Body of pancreas (tissue), 4 donors: ENCODE data around the gene MCTP2. TPM values are rescaled to one million over a fixed set of nuclear protein-coding genes. Genes with fewer than 3 reads are reported as not detected.

Experiments used
- ATAC-seq: fragments of 150-250 bp; one replicate; pipeline ENCODE4 v1.9.1; 2016
- DNase-seq, 4 donors: peaks; one replicate each; pipeline ENCODE4 v3.0.0-alpha.2; 2019
- H3K27ac ChIP-seq, 4 donors: fragments of 200-600 bp; sonication (generic); 1 replicate in 3 of 4; 2 replicates in 1 of 4; pipeline versions ENCODE4 v1.5.1 to v1.6.1; 2016 to 2019; ENCODE audit warnings: mild to moderate bottlenecking in 1 of 4, mixed read lengths in 1 of 4, moderate library complexity in 1 of 4
- H3K27me3 ChIP-seq, 2 donors: fragments of 200-600 bp; sonication (generic); one replicate each; pipeline ENCODE4 v1.6.0; 2016; ENCODE audit warnings: mild to moderate bottlenecking in 1 of 2
- H3K36me3 ChIP-seq, 2 donors: fragments of 200-600 bp; sonication (generic); replicated peaks in 1 of 2; 2 replicates each; pipeline ENCODE4 v1.5.1; 2016; ENCODE audit warnings: low read depth in 2 of 2; ENCODE audit not compliant: insufficient read depth in 1 of 2
- H3K4me1 ChIP-seq: fragments of 200-600 bp; sonication (generic); one replicate; pipeline ENCODE4 v1.6.0; 2016
- H3K4me3 ChIP-seq, 2 donors: fragments of 200-600 bp; sonication (generic); 1 replicate in 1 of 2; 2 replicates in 1 of 2; pipeline ENCODE4 v1.5.1; 2016 to 2019
- H3K9me3 ChIP-seq, 3 donors: fragments of 200-600 bp; sonication (generic); 1 replicate in 2 of 3; 2 replicates in 1 of 3; pipeline ENCODE4 v1.5.1; 2016
- CTCF ChIP-seq, 7 experiments: fragments of 450-650 bp in 4 of 7; fragments of 200-600 bp in 3 of 7; sonication (generic) in 3 of 7; IDR thresholded peaks; one replicate each; pipeline ENCODE4 v1.5.1; 2016 to 2019; ENCODE audit warnings: antibody characterized with exemption in 7 of 7
- POLR2A ChIP-seq, 3 donors: fragments of 450-650 bp; IDR thresholded peaks; one replicate each; pipeline ENCODE4 v1.6.1; 2016; ENCODE audit warnings: antibody characterized with exemption in 3 of 3, mild to moderate bottlenecking in 2 of 3
- WGBS, 2 donors: methylation state at CpG; one replicate each; pipeline ENCODE4 v1.1.5; 2017; 5-methylcytosine and 5-hydroxymethylcytosine counted together
- intact Hi-C: fragments of 100-400 bp; cut with DNase I; formaldehyde crosslinking; loops from one replicate; pipeline ENCODE4 v1.15.1; 2023
- total RNA-seq, 2 donors: library from RNA; depleted of rRNA; stranded (reverse); fragments of >200 nt; gene quantifications; one replicate each; pipeline ENCODE4 v1.1.0, GENCODE V29; 2016

MCTP2 gene
- total RNA-seq, 2 donors from 2014 or later, result 28.5 to 31.6 TPM

- no peaks in the 10 kb centered on the region for H3K9me3 ChIP-seq
- no peak overlapping the region for H3K4me3 ChIP-seq
- DNase-seq (no peak), ATAC-seq (no peak)
- no peak overlapping the region for H3K27ac ChIP-seq
- H3K36me3 ChIP-seq, result no peaks in the 10 kb centered on the region
- TF ChIP-seq POLR2A (IDR thresholded peaks at IDR 0.05), result no peak
- TF ChIP-seq CTCF (IDR thresholded peaks at IDR 0.05), result no peak
- H3K4me1 ChIP-seq, result peaks cover 9% of the 10 kb centered on the region
- WGBS, 2 donors, result 74 to 93% methylated on average over 1 of the region's 1 CpG
- intact Hi-C loops, result no loop called here
- no peaks in the 10 kb centered on the region for H3K27me3 ChIP-seq
Observed at GRCh38 chr15:94274745-94275144, 43.4 kb downstream of the MCTP2 start.

GRCh38 chr15:94277485-94277884, 46.1 kb downstream of the MCTP2 start:
- 87 to 92% methylated on average over 1 of the region's 1 CpG for WGBS, 2 donors
- TF ChIP-seq POLR2A (IDR thresholded peaks at IDR 0.05), result no peak
- Histone ChIP-seq H3K36me3 (no peaks in the 10 kb centered on the region), H3K4me1 (peaks cover 11% of the 10 kb centered on the region), H3K9me3 (no peaks in the 10 kb centered on the region), H3K4me3 (no peak overlapping the region), H3K27ac (no peak overlapping the region), H3K27me3 (no peaks in the 10 kb centered on the region)
- no peak for DNase-seq
- ATAC-seq, result no peak
- intact Hi-C loops, result no loop called here

GRCh38 chr15:94279736-94280135, 48.4 kb downstream of the MCTP2 start:
- Histone ChIP-seq H3K4me3 (no peak overlapping the region), H3K27ac (no peak overlapping the region), H3K9me3 (no peaks in the 10 kb centered on the region), H3K4me1 (peaks cover 16% of the 10 kb centered on the region), H3K27me3 (no peaks in the 10 kb centered on the region), H3K36me3 (no peaks in the 10 kb centered on the region)
- 52 to 54% methylated on average over 2 of the region's 2 CpGs for WGBS, 2 donors
- DNase-seq (no peak), ATAC-seq (no peak)
- no peak for TF ChIP-seq POLR2A (IDR thresholded peaks at IDR 0.05)
- no peak for TF ChIP-seq CTCF (IDR thresholded peaks at IDR 0.05)
- intact Hi-C loops, result no loop called here

GRCh38 chr15:94280301-94280700, 48.9 kb downstream of the MCTP2 start:
- no peak for DNase-seq
- Histone ChIP-seq H3K36me3 (no peaks in the 10 kb centered on the region), H3K4me1 (peaks cover 16% of the 10 kb centered on the region), H3K9me3 (no peaks in the 10 kb centered on the region), H3K27me3 (no peaks in the 10 kb centered on the region), H3K4me3 (no peak overlapping the region), H3K27ac (no peak overlapping the region)
- WGBS, 2 donors, result 85 to 89% methylated on average over 3 of the region's 3 CpGs
- no peak for TF ChIP-seq POLR2A (IDR thresholded peaks at IDR 0.05)
- no peak for TF ChIP-seq CTCF (IDR thresholded peaks at IDR 0.05)
- intact Hi-C loops, result no loop called here
- ATAC-seq, result no peak

GRCh38 chr15:94282269-94283250, 51.2 kb downstream of the MCTP2 start:
- no peak overlapping the region for H3K27ac ChIP-seq
- TF ChIP-seq CTCF (IDR thresholded peaks at IDR 0.05) (no peak), POLR2A (IDR thresholded peaks at IDR 0.05) (no peak)
- H3K4me3 ChIP-seq, result no peak overlapping the region
- no peaks in the 10 kb centered on the region for H3K36me3 ChIP-seq
- no peaks in the 10 kb centered on the region for H3K9me3 ChIP-seq
- intact Hi-C loops, result no loop called here
- ATAC-seq (no peak), DNase-seq (peak in 1 of 4 donors; percentile 58)
- H3K27me3 ChIP-seq, result no peaks in the 10 kb centered on the region
- peaks cover 16% of the 10 kb centered on the region for H3K4me1 ChIP-seq
- WGBS, 2 donors, result 76 to 85% methylated on average over 7 of the region's 7 CpGs
